SK-N-SH treated with all-trans-retinoic acid at 6 μM for 48 hours (cell line): ENCODE measurements around the gene AAMP.

Source experiments
- ATAC-seq: fragments of 200-7000 bp; cut with Tn5 transposase; 3 replicates; pipeline ENCODE4 v1.9.1; 2020; ENCODE audit warnings: mild to moderate bottlenecking, moderate library complexity
- ARNTL ChIP-seq: fragments of 450-650 bp; formaldehyde crosslinking; IDR thresholded peaks from 2 replicates; pipeline ENCODE4 v1.5.0; 2020; ENCODE audit warnings: low read depth, mild to moderate bottlenecking, moderate library complexity, borderline replicate concordance
- BACH2 ChIP-seq: fragments of 250-450 bp; sonication (Bioruptor Pico); IDR thresholded peaks from 2 replicates; pipeline ENCODE4 v1.9.0; 2021; ENCODE audit warnings: mild to moderate bottlenecking, borderline replicate concordance
- CSDC2 ChIP-seq: fragments of 250-450 bp; sonication (Bioruptor Pico); IDR thresholded peaks from 2 replicates; pipeline ENCODE4 v1.5.0; 2020; ENCODE audit warnings: mild to moderate bottlenecking, moderate library complexity
- ESRRG ChIP-seq: fragments of 250-450 bp; sonication (Bioruptor Pico); IDR thresholded peaks from 2 replicates; pipeline ENCODE4 v1.6.1; 2021; ENCODE audit warnings: mild to moderate bottlenecking
- GLIS3 ChIP-seq: fragments of 250-450 bp; sonication (Bioruptor Pico); IDR thresholded peaks from 2 replicates; pipeline ENCODE4 v1.5.0; 2020; ENCODE audit warnings: mild to moderate bottlenecking, moderate library complexity
- ISL1 ChIP-seq: fragments of 250-450 bp; sonication (Bioruptor Pico); IDR thresholded peaks from 2 replicates; pipeline ENCODE4 v2.1.2; 2022; ENCODE audit warnings: mild to moderate bottlenecking, moderate library complexity
- OSR1 ChIP-seq: fragments of 250-450 bp; sonication (Bioruptor Pico); IDR thresholded peaks from 2 replicates; pipeline ENCODE4 v1.8.0; 2022; ENCODE audit warnings: moderate library complexity, mild to moderate bottlenecking, inconsistent platforms
- TCF4 ChIP-seq: fragments of 250-450 bp; sonication (Bioruptor Pico); IDR thresholded peaks from 2 replicates; pipeline ENCODE4 v1.8.0; 2021; ENCODE audit warnings: mild to moderate bottlenecking, moderate library complexity, borderline replicate concordance
- TOX ChIP-seq: fragments of 250-450 bp; sonication (Bioruptor Pico); IDR thresholded peaks from 2 replicates; pipeline ENCODE4 v1.8.0; 2021; ENCODE audit warnings: mild to moderate bottlenecking, moderate library complexity, borderline replicate concordance
- ZC3H10 ChIP-seq: fragments of 250-450 bp; sonication (Bioruptor Pico); IDR thresholded peaks from 2 replicates; pipeline ENCODE4 v1.5.1; 2021; ENCODE audit warnings: mild to moderate bottlenecking, moderate library complexity
- ZFP3 ChIP-seq: fragments of 250-450 bp; sonication (Bioruptor Pico); IDR thresholded peaks from 2 replicates; pipeline ENCODE4 v1.5.0; 2020; ENCODE audit warnings: mild to moderate bottlenecking, moderate library complexity
- ZNF565 ChIP-seq: fragments of 450-650 bp; formaldehyde crosslinking; conservative IDR thresholded peaks from 2 replicates; pipeline ENCODE4 v1.5.0; 2020; ENCODE audit warnings: low read depth, mild to moderate bottlenecking, moderate library complexity
- ZNF70 ChIP-seq: fragments of 450-650 bp; formaldehyde crosslinking; IDR thresholded peaks from 2 replicates; pipeline ENCODE4 v1.5.0; 2020; ENCODE audit warnings: mild to moderate bottlenecking, moderate library complexity
- ZNF8 ChIP-seq: fragments of 450-650 bp; formaldehyde crosslinking; IDR thresholded peaks from 2 replicates; pipeline ENCODE4 v1.5.0; 2020; ENCODE audit warnings: mild to moderate bottlenecking, moderate library complexity
- TF ChIP-seq, protein P1 (sequence below): fragments of 250-450 bp; sonication (Bioruptor Pico); IDR thresholded peaks from 2 replicates; pipeline ENCODE4 v1.5.1; 2020; ENCODE audit warnings: low read depth, mild to moderate bottlenecking, moderate library complexity
- TF ChIP-seq, protein P2 (sequence below): fragments of 250-450 bp; sonication (Bioruptor Pico); IDR thresholded peaks from 2 replicates; pipeline ENCODE4 v1.8.0; 2021; ENCODE audit warnings: low read depth, mild to moderate bottlenecking, moderate library complexity, borderline replicate concordance
- TF ChIP-seq, protein P3 (sequence below): fragments of 250-450 bp; sonication (Bioruptor Pico); IDR thresholded peaks from 2 replicates; pipeline ENCODE4 v1.5.0; 2020; ENCODE audit warnings: mild to moderate bottlenecking, moderate library complexity
- TF ChIP-seq, protein P4 (sequence below): fragments of 250-450 bp; sonication (Bioruptor Pico); IDR thresholded peaks from 2 replicates; pipeline ENCODE4 v1.5.1; 2021; ENCODE audit warnings: mild to moderate bottlenecking, moderate library complexity

Gene AAMP

DNA sequence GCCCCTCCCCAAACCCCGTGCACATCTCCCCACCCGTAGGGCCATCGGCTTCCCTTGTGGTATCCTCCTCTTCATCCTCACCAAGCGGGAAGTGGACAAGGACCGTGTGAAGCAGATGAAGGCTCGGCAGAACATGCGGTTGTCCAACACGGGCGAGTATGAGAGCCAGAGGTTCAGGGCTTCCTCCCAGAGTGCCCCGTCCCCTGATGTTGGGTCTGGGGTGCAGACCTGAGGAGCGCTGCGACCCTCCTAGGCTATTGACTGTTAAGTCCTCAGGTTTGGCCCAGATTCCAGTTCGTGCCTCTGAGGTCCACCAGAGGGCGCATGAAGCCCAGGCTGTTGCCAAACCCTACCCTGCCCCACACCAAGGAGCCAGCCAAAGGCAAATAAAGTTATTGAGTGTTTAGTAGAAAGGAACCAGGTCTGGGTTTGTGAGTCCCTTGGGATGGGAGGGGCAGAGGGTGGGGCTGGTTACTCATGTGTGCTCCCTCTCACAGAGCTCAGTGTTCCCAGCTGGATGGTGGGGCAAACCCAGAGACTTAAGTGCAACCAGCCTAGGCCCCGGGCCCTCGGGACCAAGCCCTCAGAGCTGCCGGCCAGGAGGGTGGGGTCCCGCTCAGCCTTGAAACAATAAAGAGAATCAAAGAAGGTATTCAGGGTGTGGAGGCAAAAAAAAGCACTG lies 2.7 kb upstream of the AAMP start:
- TF ChIP-seq, protein P1, sequence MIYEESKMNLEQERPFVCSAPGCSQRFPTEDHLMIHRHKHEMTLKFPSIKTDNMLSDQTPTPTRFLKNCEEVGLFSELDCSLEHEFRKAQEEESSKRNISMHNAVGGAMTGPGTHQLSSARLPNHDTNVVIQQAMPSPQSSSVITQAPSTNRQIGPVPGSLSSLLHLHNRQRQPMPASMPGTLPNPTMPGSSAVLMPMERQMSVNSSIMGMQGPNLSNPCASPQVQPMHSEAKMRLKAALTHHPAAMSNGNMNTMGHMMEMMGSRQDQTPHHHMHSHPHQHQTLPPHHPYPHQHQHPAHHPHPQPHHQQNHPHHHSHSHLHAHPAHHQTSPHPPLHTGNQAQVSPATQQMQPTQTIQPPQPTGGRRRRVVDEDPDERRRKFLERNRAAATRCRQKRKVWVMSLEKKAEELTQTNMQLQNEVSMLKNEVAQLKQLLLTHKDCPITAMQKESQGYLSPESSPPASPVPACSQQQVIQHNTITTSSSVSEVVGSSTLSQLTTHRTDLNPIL (CRISPR knock-in tag), result no peak
- TF ChIP-seq ZFP3, result no peak
- TF ChIP-seq OSR1 (CRISPR knock-in tag), result no peak
- TF ChIP-seq ISL1 (CRISPR knock-in tag), result no peak
- no peak for TF ChIP-seq ARNTL
- no peak for TF ChIP-seq ZNF8
- TF ChIP-seq TCF4 (CRISPR knock-in tag), result no peak
- TF ChIP-seq, protein P2, sequence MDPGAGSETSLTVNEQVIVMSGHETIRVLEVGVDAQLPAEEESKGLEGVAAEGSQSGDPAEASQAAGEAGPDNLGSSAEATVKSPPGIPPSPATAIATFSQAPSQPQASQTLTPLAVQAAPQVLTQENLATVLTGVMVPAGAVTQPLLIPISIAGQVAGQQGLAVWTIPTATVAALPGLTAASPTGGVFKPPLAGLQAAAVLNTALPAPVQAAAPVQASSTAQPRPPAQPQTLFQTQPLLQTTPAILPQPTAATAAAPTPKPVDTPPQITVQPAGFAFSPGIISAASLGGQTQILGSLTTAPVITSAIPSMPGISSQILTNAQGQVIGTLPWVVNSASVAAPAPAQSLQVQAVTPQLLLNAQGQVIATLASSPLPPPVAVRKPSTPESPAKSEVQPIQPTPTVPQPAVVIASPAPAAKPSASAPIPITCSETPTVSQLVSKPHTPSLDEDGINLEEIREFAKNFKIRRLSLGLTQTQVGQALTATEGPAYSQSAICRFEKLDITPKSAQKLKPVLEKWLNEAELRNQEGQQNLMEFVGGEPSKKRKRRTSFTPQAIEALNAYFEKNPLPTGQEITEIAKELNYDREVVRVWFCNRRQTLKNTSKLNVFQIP (CRISPR knock-in tag), result no peak
- TF ChIP-seq, protein P3, sequence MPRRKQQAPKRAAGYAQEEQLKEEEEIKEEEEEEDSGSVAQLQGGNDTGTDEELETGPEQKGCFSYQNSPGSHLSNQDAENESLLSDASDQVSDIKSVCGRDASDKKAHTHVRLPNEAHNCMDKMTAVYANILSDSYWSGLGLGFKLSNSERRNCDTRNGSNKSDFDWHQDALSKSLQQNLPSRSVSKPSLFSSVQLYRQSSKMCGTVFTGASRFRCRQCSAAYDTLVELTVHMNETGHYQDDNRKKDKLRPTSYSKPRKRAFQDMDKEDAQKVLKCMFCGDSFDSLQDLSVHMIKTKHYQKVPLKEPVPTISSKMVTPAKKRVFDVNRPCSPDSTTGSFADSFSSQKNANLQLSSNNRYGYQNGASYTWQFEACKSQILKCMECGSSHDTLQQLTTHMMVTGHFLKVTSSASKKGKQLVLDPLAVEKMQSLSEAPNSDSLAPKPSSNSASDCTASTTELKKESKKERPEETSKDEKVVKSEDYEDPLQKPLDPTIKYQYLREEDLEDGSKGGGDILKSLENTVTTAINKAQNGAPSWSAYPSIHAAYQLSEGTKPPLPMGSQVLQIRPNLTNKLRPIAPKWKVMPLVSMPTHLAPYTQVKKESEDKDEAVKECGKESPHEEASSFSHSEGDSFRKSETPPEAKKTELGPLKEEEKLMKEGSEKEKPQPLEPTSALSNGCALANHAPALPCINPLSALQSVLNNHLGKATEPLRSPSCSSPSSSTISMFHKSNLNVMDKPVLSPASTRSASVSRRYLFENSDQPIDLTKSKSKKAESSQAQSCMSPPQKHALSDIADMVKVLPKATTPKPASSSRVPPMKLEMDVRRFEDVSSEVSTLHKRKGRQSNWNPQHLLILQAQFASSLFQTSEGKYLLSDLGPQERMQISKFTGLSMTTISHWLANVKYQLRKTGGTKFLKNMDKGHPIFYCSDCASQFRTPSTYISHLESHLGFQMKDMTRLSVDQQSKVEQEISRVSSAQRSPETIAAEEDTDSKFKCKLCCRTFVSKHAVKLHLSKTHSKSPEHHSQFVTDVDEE (CRISPR knock-in tag), result no peak
- TF ChIP-seq ESRRG (CRISPR knock-in tag), result no peak
- TF ChIP-seq GLIS3 (CRISPR knock-in tag), result no peak
- no peak for TF ChIP-seq ZC3H10
- TF ChIP-seq BACH2 (CRISPR knock-in tag), result no peak
- no peak for TF ChIP-seq ZNF565 (CRISPR knock-in tag)
- no peak for TF ChIP-seq TOX
- no peak for TF ChIP-seq ZNF70 (CRISPR knock-in tag)
- TF ChIP-seq, protein P4, sequence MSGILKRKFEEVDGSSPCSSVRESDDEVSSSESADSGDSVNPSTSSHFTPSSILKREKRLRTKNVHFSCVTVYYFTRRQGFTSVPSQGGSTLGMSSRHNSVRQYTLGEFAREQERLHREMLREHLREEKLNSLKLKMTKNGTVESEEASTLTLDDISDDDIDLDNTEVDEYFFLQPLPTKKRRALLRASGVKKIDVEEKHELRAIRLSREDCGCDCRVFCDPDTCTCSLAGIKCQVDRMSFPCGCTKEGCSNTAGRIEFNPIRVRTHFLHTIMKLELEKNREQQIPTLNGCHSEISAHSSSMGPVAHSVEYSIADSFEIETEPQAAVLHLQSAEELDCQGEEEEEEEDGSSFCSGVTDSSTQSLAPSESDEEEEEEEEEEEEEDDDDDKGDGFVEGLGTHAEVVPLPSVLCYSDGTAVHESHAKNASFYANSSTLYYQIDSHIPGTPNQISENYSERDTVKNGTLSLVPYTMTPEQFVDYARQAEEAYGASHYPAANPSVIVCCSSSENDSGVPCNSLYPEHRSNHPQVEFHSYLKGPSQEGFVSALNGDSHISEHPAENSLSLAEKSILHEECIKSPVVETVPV (CRISPR knock-in tag), result no peak
- peak; percentile 42 for ATAC-seq

DNA sequence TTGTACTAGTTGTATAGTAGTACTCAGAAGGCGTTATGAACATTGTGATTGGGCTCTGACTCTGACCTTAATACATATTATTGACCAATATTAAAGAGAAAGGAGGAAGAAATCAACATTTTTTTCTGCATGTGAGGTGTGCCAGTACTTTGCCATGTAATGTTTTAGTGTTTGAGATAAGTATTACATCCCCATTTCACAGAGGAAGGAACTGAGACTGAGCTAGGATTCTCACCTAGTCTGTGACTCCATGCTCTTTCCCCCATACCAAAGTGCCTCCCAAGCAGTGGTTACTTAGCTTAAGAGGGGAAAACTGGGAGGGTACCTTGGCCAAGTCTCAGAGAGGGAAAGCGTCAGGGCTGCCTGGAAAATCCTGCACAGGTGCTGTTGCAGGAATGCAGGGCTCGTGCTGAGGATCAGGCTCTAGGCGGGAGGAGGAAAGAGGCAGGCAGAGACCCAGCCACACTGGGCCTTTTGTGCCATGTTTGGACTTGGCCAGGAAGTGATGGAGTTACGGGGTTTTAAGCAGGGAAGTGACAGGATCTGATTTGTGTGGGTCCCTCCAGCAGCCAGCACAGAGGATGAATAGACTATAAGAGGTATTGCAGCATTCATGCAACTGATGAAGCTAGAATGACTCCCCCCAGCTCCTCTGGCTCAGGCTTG lies 2.1 kb upstream of the AAMP start:
- no peak for TF ChIP-seq TOX
- no peak for TF ChIP-seq BACH2 (CRISPR knock-in tag)
- no peak for TF ChIP-seq ARNTL
- TF ChIP-seq, protein P4 (CRISPR knock-in tag), result no peak
- TF ChIP-seq ESRRG (CRISPR knock-in tag), result no peak
- TF ChIP-seq CSDC2, result no peak
- TF ChIP-seq, protein P1 (CRISPR knock-in tag), result no peak
- TF ChIP-seq ZC3H10, result no peak
- no peak for TF ChIP-seq ISL1 (CRISPR knock-in tag)
- no peak for TF ChIP-seq ZFP3
- no peak for TF ChIP-seq TCF4 (CRISPR knock-in tag)
- no peak for ATAC-seq

DNA sequence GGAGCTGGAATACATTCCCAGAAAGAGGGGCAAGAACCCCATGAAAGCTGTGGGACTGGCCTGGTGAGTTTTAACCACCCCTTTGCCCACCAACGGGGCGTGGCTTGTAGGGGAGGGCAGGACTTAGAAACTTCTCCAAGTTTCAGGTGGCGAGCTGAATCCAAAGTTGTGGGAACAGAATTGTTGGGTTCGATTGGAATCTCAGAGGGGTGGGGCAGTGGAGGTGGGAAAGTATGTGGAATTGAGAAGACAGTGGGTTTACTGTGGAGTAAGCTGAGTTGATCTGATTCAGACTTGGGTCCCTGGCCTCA lies 1.5 kb upstream of the AAMP start:
- ATAC-seq, result no peak
- TF ChIP-seq, protein P1 (CRISPR knock-in tag), result no peak
- no peak for TF ChIP-seq OSR1 (CRISPR knock-in tag)
- no peak for TF ChIP-seq TCF4 (CRISPR knock-in tag)
- TF ChIP-seq ZNF565 (CRISPR knock-in tag), result no peak
- TF ChIP-seq ZC3H10, result no peak
- no peak for TF ChIP-seq TOX
- no peak for TF ChIP-seq ZNF8
- TF ChIP-seq, protein P2 (CRISPR knock-in tag), result no peak
- TF ChIP-seq, protein P3 (CRISPR knock-in tag), result no peak
